GM12878 (cell line): ENCODE results near the gene SHROOM3. TPM values are rescaled to one million over a fixed set of nuclear protein-coding genes. Genes with fewer than 3 reads are reported as not detected.

Experiments
- NFIC ChIP-seq: IDR thresholded peaks from 2 replicates; pipeline ENCODE4 v1.6.1; 2012; ENCODE audit warnings: low read depth, mild to moderate bottlenecking, inconsistent platforms, low read length, moderate library complexity
- SIX5 ChIP-seq: IDR thresholded peaks from 2 replicates; pipeline ENCODE4 v1.6.1; 2011; ENCODE audit warnings: mild to moderate bottlenecking, low read depth, low read length, moderate library complexity; ENCODE audit not compliant: severe bottlenecking
- polyA plus RNA-seq, 11 experiments: library from polyadenylated mRNA; depleted of rRNA in 4 of 11; unstranded in 6 of 11; stranded (reverse) in 5 of 11; fragments of >200 nt; fragmentation: Nextera tagmentation in 4 of 11; fragmentation: Illumina TruSeq in 1 of 11; extraction: Ambion mirVana in 4 of 11; extraction: Trizol in 1 of 11; gene quantifications; 1 replicate in 1 of 11; 2 replicates in 10 of 11; pipeline versions ENCODE4 v1.2.1 to v1.2.3, GENCODE V29; 2011 to 2016; ENCODE audit warnings: inconsistent platforms in 2 of 11, missing spikeins in 2 of 11, low read depth in 1 of 11
- total RNA-seq, 4 experiments: library from RNA; depleted of rRNA in 3 of 4; stranded (reverse); fragments of >200 nt in 3 of 4; fragmentation: Illumina TruSeq in 1 of 4; extraction: Trizol in 1 of 4; gene quantifications; 2 replicates each; pipeline versions ENCODE4 v1.2.1 to v1.2.3, GENCODE V29; 2013 to 2021
- TF ChIP-seq, protein P1 (sequence below): fragments of 450-650 bp; formaldehyde crosslinking; IDR thresholded peaks from 2 replicates; pipeline ENCODE4 v1.4.0; 2020; ENCODE audit warnings: mild to moderate bottlenecking, moderate library complexity
- TF ChIP-seq, protein P2 (sequence below): fragments of 450-650 bp; IDR thresholded peaks from 2 replicates; pipeline ENCODE4 v1.6.1; 2016; ENCODE audit warnings: mild to moderate bottlenecking, moderate library complexity, borderline replicate concordance
- TF ChIP-seq, protein P3 (sequence below): fragments of 450-650 bp; IDR thresholded peaks from 2 replicates; pipeline ENCODE4 v1.6.1; 2018; ENCODE audit warnings: mild to moderate bottlenecking, low read depth, moderate library complexity; ENCODE audit not compliant: partially characterized antibody

Gene SHROOM3
- total and polyA plus RNA-seq, 10 of the 15 experiments (the other 5 are each of a cell fraction or from before 2014, with no cell fraction given): under 0.01 to 0.29 (median 0.08) TPM; not detected in 1

DNA sequence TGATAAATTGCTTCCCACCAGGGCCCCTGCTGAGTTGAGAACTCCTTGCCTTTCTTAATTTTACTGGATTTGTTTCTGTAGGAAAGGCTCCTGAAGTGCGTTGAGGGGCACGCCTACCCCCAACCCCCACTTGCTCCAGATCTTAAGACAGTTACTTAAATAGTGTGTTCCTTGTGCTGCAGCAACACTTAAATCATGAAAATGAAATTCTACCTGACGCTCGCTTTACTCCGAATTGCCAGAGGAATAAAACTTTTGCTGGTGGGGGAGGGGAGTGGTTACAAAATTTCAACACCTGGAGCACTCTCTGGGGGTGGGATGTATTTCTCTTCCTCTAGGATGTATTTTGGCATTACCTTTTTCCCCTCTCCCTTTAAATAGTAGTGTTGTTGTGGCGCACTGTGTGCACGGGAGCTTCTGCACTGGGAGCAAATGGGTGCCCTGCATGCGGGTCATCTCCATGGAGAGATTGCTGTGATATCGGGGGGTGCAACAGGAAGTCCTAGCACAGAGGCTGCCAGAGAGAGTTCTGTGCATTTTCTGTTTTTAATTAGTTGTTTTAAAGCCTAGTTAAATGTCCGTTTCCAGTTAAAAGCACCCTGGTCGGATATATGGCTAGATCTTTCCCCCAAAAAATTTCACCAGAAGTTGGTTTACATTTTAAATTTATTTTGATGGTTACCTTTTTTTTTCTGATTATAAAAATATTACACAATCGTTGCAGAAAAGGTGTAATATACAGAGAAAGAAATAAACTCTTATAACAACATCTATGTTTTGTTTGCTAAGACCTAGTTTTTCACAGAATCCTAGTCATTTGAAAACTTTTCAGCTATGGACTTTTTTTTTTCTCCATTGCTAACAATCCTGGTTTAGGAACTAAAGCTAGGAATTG lies 255.2 kb downstream of the SHROOM3 start (continued):
- TF ChIP-seq, protein P1, sequence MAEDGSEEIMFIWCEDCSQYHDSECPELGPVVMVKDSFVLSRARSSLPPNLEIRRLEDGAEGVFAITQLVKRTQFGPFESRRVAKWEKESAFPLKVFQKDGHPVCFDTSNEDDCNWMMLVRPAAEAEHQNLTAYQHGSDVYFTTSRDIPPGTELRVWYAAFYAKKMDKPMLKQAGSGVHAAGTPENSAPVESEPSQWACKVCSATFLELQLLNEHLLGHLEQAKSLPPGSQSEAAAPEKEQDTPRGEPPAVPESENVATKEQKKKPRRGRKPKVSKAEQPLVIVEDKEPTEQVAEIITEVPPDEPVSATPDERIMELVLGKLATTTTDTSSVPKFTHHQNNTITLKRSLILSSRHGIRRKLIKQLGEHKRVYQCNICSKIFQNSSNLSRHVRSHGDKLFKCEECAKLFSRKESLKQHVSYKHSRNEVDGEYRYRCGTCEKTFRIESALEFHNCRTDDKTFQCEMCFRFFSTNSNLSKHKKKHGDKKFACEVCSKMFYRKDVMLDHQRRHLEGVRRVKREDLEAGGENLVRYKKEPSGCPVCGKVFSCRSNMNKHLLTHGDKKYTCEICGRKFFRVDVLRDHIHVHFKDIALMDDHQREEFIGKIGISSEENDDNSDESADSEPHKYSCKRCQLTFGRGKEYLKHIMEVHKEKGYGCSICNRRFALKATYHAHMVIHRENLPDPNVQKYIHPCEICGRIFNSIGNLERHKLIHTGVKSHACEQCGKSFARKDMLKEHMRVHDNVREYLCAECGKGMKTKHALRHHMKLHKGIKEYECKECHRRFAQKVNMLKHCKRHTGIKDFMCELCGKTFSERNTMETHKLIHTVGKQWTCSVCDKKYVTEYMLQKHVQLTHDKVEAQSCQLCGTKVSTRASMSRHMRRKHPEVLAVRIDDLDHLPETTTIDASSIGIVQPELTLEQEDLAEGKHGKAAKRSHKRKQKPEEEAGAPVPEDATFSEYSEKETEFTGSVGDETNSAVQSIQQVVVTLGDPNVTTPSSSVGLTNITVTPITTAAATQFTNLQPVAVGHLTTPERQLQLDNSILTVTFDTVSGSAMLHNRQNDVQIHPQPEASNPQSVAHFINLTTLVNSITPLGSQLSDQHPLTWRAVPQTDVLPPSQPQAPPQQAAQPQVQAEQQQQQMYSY (CRISPR knock-in tag): no peak
- TF ChIP-seq, protein P2, sequence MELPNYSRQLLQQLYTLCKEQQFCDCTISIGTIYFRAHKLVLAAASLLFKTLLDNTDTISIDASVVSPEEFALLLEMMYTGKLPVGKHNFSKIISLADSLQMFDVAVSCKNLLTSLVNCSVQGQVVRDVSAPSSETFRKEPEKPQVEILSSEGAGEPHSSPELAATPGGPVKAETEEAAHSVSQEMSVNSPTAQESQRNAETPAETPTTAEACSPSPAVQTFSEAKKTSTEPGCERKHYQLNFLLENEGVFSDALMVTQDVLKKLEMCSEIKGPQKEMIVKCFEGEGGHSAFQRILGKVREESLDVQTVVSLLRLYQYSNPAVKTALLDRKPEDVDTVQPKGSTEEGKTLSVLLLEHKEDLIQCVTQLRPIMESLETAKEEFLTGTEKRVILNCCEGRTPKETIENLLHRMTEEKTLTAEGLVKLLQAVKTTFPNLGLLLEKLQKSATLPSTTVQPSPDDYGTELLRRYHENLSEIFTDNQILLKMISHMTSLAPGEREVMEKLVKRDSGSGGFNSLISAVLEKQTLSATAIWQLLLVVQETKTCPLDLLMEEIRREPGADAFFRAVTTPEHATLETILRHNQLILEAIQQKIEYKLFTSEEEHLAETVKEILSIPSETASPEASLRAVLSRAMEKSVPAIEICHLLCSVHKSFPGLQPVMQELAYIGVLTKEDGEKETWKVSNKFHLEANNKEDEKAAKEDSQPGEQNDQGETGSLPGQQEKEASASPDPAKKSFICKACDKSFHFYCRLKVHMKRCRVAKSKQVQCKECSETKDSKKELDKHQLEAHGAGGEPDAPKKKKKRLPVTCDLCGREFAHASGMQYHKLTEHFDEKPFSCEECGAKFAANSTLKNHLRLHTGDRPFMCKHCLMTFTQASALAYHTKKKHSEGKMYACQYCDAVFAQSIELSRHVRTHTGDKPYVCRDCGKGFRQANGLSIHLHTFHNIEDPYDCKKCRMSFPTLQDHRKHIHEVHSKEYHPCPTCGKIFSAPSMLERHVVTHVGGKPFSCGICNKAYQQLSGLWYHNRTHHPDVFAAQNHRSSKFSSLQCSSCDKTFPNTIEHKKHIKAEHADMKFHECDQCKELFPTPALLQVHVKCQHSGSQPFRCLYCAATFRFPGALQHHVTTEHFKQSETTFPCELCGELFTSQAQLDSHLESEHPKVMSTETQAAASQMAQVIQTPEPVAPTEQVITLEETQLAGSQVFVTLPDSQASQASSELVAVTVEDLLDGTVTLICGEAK: no peak
- TF ChIP-seq, protein P3, sequence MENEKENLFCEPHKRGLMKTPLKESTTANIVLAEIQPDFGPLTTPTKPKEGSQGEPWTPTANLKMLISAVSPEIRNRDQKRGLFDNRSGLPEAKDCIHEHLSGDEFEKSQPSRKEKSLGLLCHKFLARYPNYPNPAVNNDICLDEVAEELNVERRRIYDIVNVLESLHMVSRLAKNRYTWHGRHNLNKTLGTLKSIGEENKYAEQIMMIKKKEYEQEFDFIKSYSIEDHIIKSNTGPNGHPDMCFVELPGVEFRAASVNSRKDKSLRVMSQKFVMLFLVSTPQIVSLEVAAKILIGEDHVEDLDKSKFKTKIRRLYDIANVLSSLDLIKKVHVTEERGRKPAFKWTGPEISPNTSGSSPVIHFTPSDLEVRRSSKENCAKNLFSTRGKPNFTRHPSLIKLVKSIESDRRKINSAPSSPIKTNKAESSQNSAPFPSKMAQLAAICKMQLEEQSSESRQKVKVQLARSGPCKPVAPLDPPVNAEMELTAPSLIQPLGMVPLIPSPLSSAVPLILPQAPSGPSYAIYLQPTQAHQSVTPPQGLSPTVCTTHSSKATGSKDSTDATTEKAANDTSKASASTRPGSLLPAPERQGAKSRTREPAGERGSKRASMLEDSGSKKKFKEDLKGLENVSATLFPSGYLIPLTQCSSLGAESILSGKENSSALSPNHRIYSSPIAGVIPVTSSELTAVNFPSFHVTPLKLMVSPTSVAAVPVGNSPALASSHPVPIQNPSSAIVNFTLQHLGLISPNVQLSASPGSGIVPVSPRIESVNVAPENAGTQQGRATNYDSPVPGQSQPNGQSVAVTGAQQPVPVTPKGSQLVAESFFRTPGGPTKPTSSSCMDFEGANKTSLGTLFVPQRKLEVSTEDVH: no peak
- TF ChIP-seq SIX5 (no peak), NFIC (no peak)
